ENCODE results near the gene HOXA3. TPM values are rescaled to one million over a fixed set of nuclear protein-coding genes. Genes with fewer than 3 reads are reported as not detected.

The HOXA3 gene
- polyA plus RNA-seq (ENCODE audit: low read depth in 6 of 6) = not detected

GRCh38 chr7:27151931-27152815 is at the start of gene HOXA3:
TSS of gene HOXA3 (minus strand) at chr7:27152583. CDS start at chr7:27110640, 41,943 bp downstream.
- H3K4me3 Mint-ChIP-seq = peak within 1 kb of the TSS; percentile 75 to 89 (median 84)
- ATAC-seq (ENCODE audit: low read depth in 2 of 2) = no peak
- peaks cover 34 to 57% (median 47%) of the 10 kb centered on the region in 3 donors for H3K4me1 Mint-ChIP-seq
- H3K9me3 Mint-ChIP-seq = peaks cover 0 to 27% (median under 1%) of the 10 kb centered on the region in 7 donors
- H3K27ac Mint-ChIP-seq = peak within 1 kb of the TSS in 5 of 6 donors; percentile 42 to 97 (median 78)
- peaks cover 61 to 74% (median 63%) of the 10 kb centered on the region in 3 donors for H3K27me3 Mint-ChIP-seq
- peaks cover 0 to 10% of the 10 kb centered on the region in 2 donors for H3K36me3 Mint-ChIP-seq
- no peak for DNase-seq

GRCh38 chr7:27201580-27202017 is 49.2 kb upstream of the HOXA3 start:
- Mint-ChIP-seq H3K9me3 (peaks cover 0 to 28% (median 12%) of the 10 kb centered on the region in 7 donors), H3K36me3 (peaks cover 0 to 9% of the 10 kb centered on the region in 2 donors), H3K27me3 (peaks cover 72 to 94% (median 88%) of the 10 kb centered on the region in 3 donors), H3K4me3 (peak overlapping the region; percentile 54 to 90 (median 83)), H3K4me1 (peaks cover 35 to 48% (median 48%) of the 10 kb centered on the region in 3 donors), H3K27ac (peak overlapping the region in 3 of 6 donors; percentile 24 to 97 (median 74))
- no peak for DNase-seq
- ATAC-seq (ENCODE audit: low read depth in 2 of 2) = no peak

GRCh38 chr7:27200761-27201579 is 48.6 kb upstream of the HOXA3 start:
- peaks cover 0 to 6% of the 10 kb centered on the region in 2 donors for H3K36me3 Mint-ChIP-seq
- H3K4me3 Mint-ChIP-seq = peak overlapping the region; percentile 54 to 90 (median 83)
- H3K27ac Mint-ChIP-seq = peak overlapping the region in 4 of 6 donors; percentile 22 to 97 (median 57)
- H3K9me3 Mint-ChIP-seq = peaks cover 0 to 22% (median 10%) of the 10 kb centered on the region in 7 donors
- DNase-seq (peak; percentile 48), ATAC-seq (ENCODE audit: low read depth in 2 of 2) (peak; percentile 63 to 75)
- H3K27me3 Mint-ChIP-seq = peaks cover 72 to 94% (median 87%) of the 10 kb centered on the region in 3 donors
- H3K4me1 Mint-ChIP-seq = peaks cover 35 to 47% (median 46%) of the 10 kb centered on the region in 3 donors

GRCh38 chr7:27199849-27200760 is 47.7 kb upstream of the HOXA3 start, which contains the start of gene HOXA13:
TSS of gene HOXA13 (minus strand) at chr7:27200091. CDS start at chr7:27200077, 14 bp downstream.
- Mint-ChIP-seq H3K4me3 (peak within 1 kb of the TSS; percentile 81 to 91 (median 86)), H3K27me3 (peaks cover 72 to 94% (median 78%) of the 10 kb centered on the region in 3 donors), H3K4me1 (peaks cover 32 to 40% (median 40%) of the 10 kb centered on the region in 3 donors), H3K36me3 (peaks cover 0 to 4% of the 10 kb centered on the region in 2 donors), H3K27ac (peak within 1 kb of the TSS in 4 of 6 donors; percentile 44 to 92 (median 88)), H3K9me3 (peaks cover 0 to 19% (median 10%) of the 10 kb centered on the region in 7 donors)
- ATAC-seq (ENCODE audit: low read depth in 2 of 2) (peak; percentile 38 to 47), DNase-seq (no peak)

GRCh38 chr7:27198871-27199801 is 46.8 kb upstream of the HOXA3 start:
- Mint-ChIP-seq H3K27me3 (peaks cover 74 to 94% (median 78%) of the 10 kb centered on the region in 3 donors), H3K9me3 (peaks cover 0 to 18% (median 10%) of the 10 kb centered on the region in 7 donors), H3K36me3 (peaks cover 0 to 4% of the 10 kb centered on the region in 2 donors), H3K4me3 (peak overlapping the region; percentile 51 to 88 (median 82)), H3K27ac (peak overlapping the region in 3 of 6 donors; percentile 66 to 92 (median 85)), H3K4me1 (peaks cover 30 to 40% (median 33%) of the 10 kb centered on the region in 3 donors)
- ATAC-seq (ENCODE audit: low read depth in 2 of 2) (no peak), DNase-seq (no peak)

GRCh38 chr7:27198138-27198841 is 45.9 kb upstream of the HOXA3 start:
- ATAC-seq (ENCODE audit: low read depth in 2 of 2) (no peak), DNase-seq (no peak)
- peak overlapping the region in 7 of 8 donors; percentile 35 to 84 (median 65) for H3K4me3 Mint-ChIP-seq
- H3K36me3 Mint-ChIP-seq = peaks cover 0 to 4% of the 10 kb centered on the region in 2 donors
- H3K27ac Mint-ChIP-seq = peak overlapping the region in 4 of 6 donors; percentile 30 to 92 (median 63)
- peaks cover 75 to 88% (median 76%) of the 10 kb centered on the region in 3 donors for H3K27me3 Mint-ChIP-seq
- peaks cover 0 to 14% (median 9%) of the 10 kb centered on the region in 7 donors for H3K9me3 Mint-ChIP-seq
- H3K4me1 Mint-ChIP-seq = peaks cover 27 to 44% (median 34%) of the 10 kb centered on the region in 3 donors

GRCh38 chr7:27197137-27198042 is 45.0 kb upstream of the HOXA3 start:
- Mint-ChIP-seq H3K4me3 (peak overlapping the region in 2 of 8 donors; percentile 35 to 73), H3K36me3 (peaks cover 0 to 4% of the 10 kb centered on the region in 2 donors), H3K9me3 (peaks cover 0 to 14% (median 8%) of the 10 kb centered on the region in 7 donors), H3K4me1 (peaks cover 27 to 44% (median 32%) of the 10 kb centered on the region in 3 donors), H3K27me3 (peaks cover 72 to 79% (median 74%) of the 10 kb centered on the region in 3 donors), H3K27ac (peak overlapping the region in 4 of 6 donors; percentile 30 to 92 (median 63))
- DNase-seq (no peak), ATAC-seq (ENCODE audit: low read depth in 2 of 2) (no peak)

- H3K36me3 Mint-ChIP-seq = peaks cover 0 to 4% of the 10 kb centered on the region in 2 donors
- peaks cover 19 to 33% (median 27%) of the 10 kb centered on the region in 3 donors for H3K4me1 Mint-ChIP-seq
- peak; percentile 69 for DNase-seq
- peaks cover 0 to 12% (median 6%) of the 10 kb centered on the region in 7 donors for H3K9me3 Mint-ChIP-seq
- peak overlapping the region in 1 of 6 donors; percentile 52 for H3K27ac Mint-ChIP-seq
- peaks cover 70 to 76% (median 72%) of the 10 kb centered on the region in 3 donors for H3K27me3 Mint-ChIP-seq
- peak; percentile 37 to 46 for ATAC-seq (ENCODE audit: low read depth in 2 of 2)
- peak overlapping the region in 2 of 8 donors; percentile 55 to 74 for H3K4me3 Mint-ChIP-seq
Measured at GRCh38 chr7:27196287-27196767, 43.9 kb upstream of the HOXA3 start.

GRCh38 chr7:27194686-27195379 is 42.5 kb upstream of the HOXA3 start:
- peak overlapping the region in 1 of 6 donors; percentile 32 for H3K27ac Mint-ChIP-seq
- DNase-seq (no peak), ATAC-seq (ENCODE audit: low read depth in 2 of 2) (no peak)
- H3K9me3 Mint-ChIP-seq = peaks cover 0 to 16% (median 4%) of the 10 kb centered on the region in 7 donors
- H3K36me3 Mint-ChIP-seq = peaks cover 0 to 4% of the 10 kb centered on the region in 2 donors
- peaks cover 15 to 22% (median 20%) of the 10 kb centered on the region in 3 donors for H3K4me1 Mint-ChIP-seq
- peaks cover 72 to 76% (median 72%) of the 10 kb centered on the region in 3 donors for H3K27me3 Mint-ChIP-seq
- peak overlapping the region in 1 of 8 donors; percentile 41 for H3K4me3 Mint-ChIP-seq

Measured in naive B cell (primary cell).